Measurements from ENCODE around the gene MCMBP. TPM values are rescaled to one million over a fixed set of nuclear protein-coding genes. Genes with fewer than 3 reads are reported as not detected.

Gene MCMBP, protein sequence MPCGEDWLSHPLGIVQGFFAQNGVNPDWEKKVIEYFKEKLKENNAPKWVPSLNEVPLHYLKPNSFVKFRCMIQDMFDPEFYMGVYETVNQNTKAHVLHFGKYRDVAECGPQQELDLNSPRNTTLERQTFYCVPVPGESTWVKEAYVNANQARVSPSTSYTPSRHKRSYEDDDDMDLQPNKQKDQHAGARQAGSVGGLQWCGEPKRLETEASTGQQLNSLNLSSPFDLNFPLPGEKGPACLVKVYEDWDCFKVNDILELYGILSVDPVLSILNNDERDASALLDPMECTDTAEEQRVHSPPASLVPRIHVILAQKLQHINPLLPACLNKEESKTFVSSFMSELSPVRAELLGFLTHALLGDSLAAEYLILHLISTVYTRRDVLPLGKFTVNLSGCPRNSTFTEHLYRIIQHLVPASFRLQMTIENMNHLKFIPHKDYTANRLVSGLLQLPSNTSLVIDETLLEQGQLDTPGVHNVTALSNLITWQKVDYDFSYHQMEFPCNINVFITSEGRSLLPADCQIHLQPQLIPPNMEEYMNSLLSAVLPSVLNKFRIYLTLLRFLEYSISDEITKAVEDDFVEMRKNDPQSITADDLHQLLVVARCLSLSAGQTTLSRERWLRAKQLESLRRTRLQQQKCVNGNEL
- total RNA-seq (2022; extraction: Qiagen RNA extraction; ENCODE audit: low read depth): 70.9 to 98.0 TPM (median 89.0 TPM) in 5 replicates

GRCh38 chr10:119872610-119872859 lies at the start of gene MCMBP:
MCMBP (minus strand) TSS chr10:119872843; CDS start chr10:119872584, 259 bp downstream.

DNA sequence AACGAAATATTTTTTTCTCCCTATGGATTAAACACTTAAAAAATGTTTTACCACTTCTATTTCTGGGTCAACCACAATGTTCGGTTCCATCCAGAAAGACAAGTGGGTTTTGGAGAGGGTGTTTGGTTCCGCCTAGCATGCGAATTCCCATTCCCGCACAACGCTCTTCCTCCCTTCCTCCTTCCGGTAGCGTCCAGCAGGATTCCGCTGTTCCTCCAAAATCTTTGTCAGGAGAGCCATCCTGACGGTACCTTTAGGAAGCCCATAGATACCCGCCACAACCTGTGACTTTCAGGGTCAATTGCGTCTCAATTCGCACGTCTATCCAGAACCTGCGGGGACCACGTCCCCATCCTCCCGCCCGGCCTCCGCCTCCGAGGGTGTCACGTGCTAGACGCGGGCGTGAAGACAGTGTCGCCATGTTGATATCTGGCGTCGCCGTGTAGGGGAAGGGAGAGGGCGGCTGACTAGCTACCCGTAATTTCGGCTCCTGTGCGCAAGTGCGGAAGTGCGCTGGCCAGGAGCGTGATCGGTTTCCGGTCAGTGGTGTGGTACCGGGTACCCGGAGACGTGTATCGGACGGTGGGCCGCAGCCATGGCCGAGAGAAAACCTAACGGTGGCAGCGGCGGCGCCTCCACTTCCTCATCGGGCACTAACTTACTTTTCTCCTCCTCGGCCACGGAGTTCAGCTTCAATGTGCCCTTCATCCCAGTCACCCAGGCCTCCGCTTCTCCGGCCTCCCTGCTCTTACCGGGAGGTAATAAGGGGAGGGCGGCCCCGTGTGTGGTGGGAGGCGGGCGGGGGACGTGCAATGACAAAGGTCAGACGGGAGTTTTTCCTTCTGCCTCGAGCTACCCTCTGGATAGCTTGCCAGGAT lies 19.8 kb upstream of the MCMBP start, which contains the start of gene SEC23IP:
Gene SEC23IP, plus strand, starts transcription at position 543 of the 878 bp plus-strand sequence. Its CDS starts 53 bp downstream, at position 596.

Other genes starting within 250 kb of the MCMBP start
- gene BAG3, start 221.5 kb downstream of the MCMBP start, total RNA-seq (2022; extraction: Qiagen RNA extraction; ENCODE audit: low read depth): 105 to 157 TPM (median 141 TPM) in 5 replicates
- 5.8 to 8.4 TPM (median 8.0 TPM) in 5 replicates for gene INPP5F, start 146.8 kb downstream of the MCMBP start, total RNA-seq (2022; extraction: Qiagen RNA extraction; ENCODE audit: low read depth)
- 43.6 to 55.2 TPM (median 48.5 TPM) in 5 replicates for gene SEC23IP, start 19.9 kb upstream of the MCMBP start, total RNA-seq (2022; extraction: Qiagen RNA extraction; ENCODE audit: low read depth)